Smooth muscle cell (in vitro differentiated cells): Measurements from ENCODE around the gene MTHFSD. TPM values are rescaled to one million over a fixed set of nuclear protein-coding genes. Genes with fewer than 3 reads are reported as not detected.

ENCODE experiments used
- DNase-seq: peaks from one replicate; lab custom pipeline; 2025; ENCODE audit not compliant: unreplicated experiment; lab: John Stamatoyannopoulos, UW
- H2AFZ ChIP-seq: fragments of 200-600 bp; sonication (generic); 2 replicates; pipeline ENCODE4 v1.6.0; 2016; ENCODE audit warnings: antibody characterized with exemption, low read depth, mild to moderate bottlenecking
- H3F3A ChIP-seq: fragments of 200-600 bp; sonication (generic); 2 replicates; pipeline ENCODE4 v1.6.0; 2017; ENCODE audit warnings: antibody characterized with exemption, low read depth
- H3K27ac ChIP-seq: fragments of 200-600 bp; sonication (generic); 2 replicates; pipeline ENCODE4 v1.5.1; 2016; ENCODE audit warnings: low read depth, mild to moderate bottlenecking
- H3K27me3 ChIP-seq: fragments of 200-600 bp; sonication (generic); 2 replicates; pipeline ENCODE4 v1.6.1; 2016; ENCODE audit warnings: low read depth, mild to moderate bottlenecking
- H3K36me3 ChIP-seq: fragments of 200-600 bp; sonication (generic); 2 replicates; pipeline ENCODE4 v1.5.1; 2016; ENCODE audit warnings: low read depth
- H3K4me1 ChIP-seq: fragments of 200-600 bp; sonication (generic); 2 replicates; pipeline ENCODE4 v1.5.1; 2016; ENCODE audit warnings: low read depth
- H3K4me2 ChIP-seq: fragments of 200-600 bp; sonication (generic); 2 replicates; pipeline ENCODE4 v1.6.0; 2016; ENCODE audit warnings: mild to moderate bottlenecking
- H3K4me3 ChIP-seq: fragments of 200-600 bp; sonication (generic); 2 replicates; pipeline ENCODE4 v1.5.1; 2016; ENCODE audit warnings: mild to moderate bottlenecking
- H3K79me2 ChIP-seq: fragments of 200-600 bp; sonication (generic); 2 replicates; pipeline ENCODE4 v1.6.0; 2016; ENCODE audit warnings: low read depth, mild to moderate bottlenecking
- H3K9ac ChIP-seq: fragments of 200-600 bp; sonication (generic); 2 replicates; pipeline ENCODE4 v1.6.0; 2016; ENCODE audit warnings: low read depth
- H3K9me3 ChIP-seq: fragments of 200-600 bp; sonication (generic); replicated peaks from 2 replicates; pipeline ENCODE4 v1.5.1; 2016; ENCODE audit warnings: low read depth
- H4K20me1 ChIP-seq: fragments of 200-600 bp; sonication (generic); 2 replicates; pipeline ENCODE4 v1.6.0; 2016; ENCODE audit warnings: low read depth
- CTCF ChIP-seq: fragments of 200-600 bp; sonication (generic); IDR thresholded peaks from 2 replicates; pipeline ENCODE4 v1.5.1; 2017; ENCODE audit warnings: borderline replicate concordance, mild to moderate bottlenecking, antibody characterized with exemption; ENCODE audit not compliant: insufficient read depth, poor library complexity, severe bottlenecking
- WGBS: methylation state at CpG from one replicate; pipeline ENCODE4 v1.1.7; 2016; ENCODE audit warnings: low lambda C conversion rate; 5-methylcytosine and 5-hydroxymethylcytosine counted together
- polyA plus RNA-seq: library from polyadenylated mRNA; unstranded; fragments of >200 nt; fragmentation: Nextera tagmentation; extraction: Ambion mirVana; gene quantifications from 2 replicates; pipeline ENCODE4 v1.2.1, GENCODE V29; 2016
- total RNA-seq: library from RNA; depleted of rRNA; stranded (reverse); fragments of >200 nt; gene quantifications from 2 replicates; pipeline ENCODE4 v1.2.3, GENCODE V29; 2014

MTHFSD gene
- total and polyA plus RNA-seq, 2 experiments from 2014 or later: 13.3 to 23.0 TPM

- Histone ChIP-seq H3K4me3 (no peak overlapping the region), H2AFZ (no peak overlapping the region), H4K20me1 (peaks cover 7% of the 10 kb centered on the region), H3K36me3 (peaks cover 3% of the 10 kb centered on the region), H3K9me3 (no peaks in the 10 kb centered on the region), H3F3A (no peaks in the 10 kb centered on the region), H3K9ac (no peak overlapping the region), H3K27me3 (no peaks in the 10 kb centered on the region), H3K4me1 (no peaks in the 10 kb centered on the region), H3K4me2 (no peak overlapping the region), H3K27ac (no peak overlapping the region), H3K79me2 (no peaks in the 10 kb centered on the region)
- no peak for DNase-seq
- WGBS: 94% methylated on average over 21 of the region's 21 CpGs
- no peak for TF ChIP-seq CTCF
These were observed 12.0 kb downstream of the MTHFSD start for GRCh38 chr16:86542756-86543750.

GRCh38 chr16:86541560-86541959 lies 13.5 kb downstream of the MTHFSD start:
- no peak overlapping the region for H3K9ac ChIP-seq
- H3K4me2 ChIP-seq: no peak overlapping the region
- H3K79me2 ChIP-seq: no peaks in the 10 kb centered on the region
- WGBS: 95% methylated on average over 11 of the region's 11 CpGs
- H3K9me3 ChIP-seq: no peaks in the 10 kb centered on the region
- H3K27ac ChIP-seq: no peak overlapping the region
- no peaks in the 10 kb centered on the region for H3F3A ChIP-seq
- no peak overlapping the region for H2AFZ ChIP-seq
- no peak for DNase-seq
- no peak overlapping the region for H3K4me3 ChIP-seq
- peaks cover 7% of the 10 kb centered on the region for H4K20me1 ChIP-seq
- no peaks in the 10 kb centered on the region for H3K27me3 ChIP-seq
- H3K36me3 ChIP-seq: no peaks in the 10 kb centered on the region
- no peak for TF ChIP-seq CTCF
- H3K4me1 ChIP-seq: no peaks in the 10 kb centered on the region

GRCh38 chr16:86540894-86541293 lies 14.1 kb downstream of the MTHFSD start:
- DNase-seq: no peak
- H2AFZ ChIP-seq: no peak overlapping the region
- no peaks in the 10 kb centered on the region for H3K79me2 ChIP-seq
- H4K20me1 ChIP-seq: peaks cover 7% of the 10 kb centered on the region
- no peaks in the 10 kb centered on the region for H3K4me1 ChIP-seq
- no peak overlapping the region for H3K27ac ChIP-seq
- TF ChIP-seq CTCF: no peak
- no peaks in the 10 kb centered on the region for H3K36me3 ChIP-seq
- H3K9ac ChIP-seq: no peak overlapping the region
- WGBS: 95% methylated on average over 6 of the region's 6 CpGs
- H3F3A ChIP-seq: no peaks in the 10 kb centered on the region
- no peaks in the 10 kb centered on the region for H3K27me3 ChIP-seq
- no peaks in the 10 kb centered on the region for H3K9me3 ChIP-seq
- no peak overlapping the region for H3K4me3 ChIP-seq
- H3K4me2 ChIP-seq: no peak overlapping the region
